CD4-positive, alpha-beta T cell treated with Interleukin-1 beta for 1 hour (primary cell): ENCODE results near the gene FAM83G.
"Not testable (repeated sequence)": the region's sequence is repeated elsewhere in the genome, so short reads cannot be mapped to it uniquely, and the experiment has no call there.

Experiments
- DNase-seq, 2 donors: peaks; one replicate each; pipeline ENCODE4 v3.0.0-alpha.2; 2020 to 2022

The FAM83G gene

GRCh38 chr17:18965530-18966236 is 38.9 kb downstream of the FAM83G start:
- DNase-seq: no peak

GRCh38 chr17:18964550-18964949 is 40.0 kb downstream of the FAM83G start:
- DNase-seq: no peak

- no peak for DNase-seq
Measured at GRCh38 chr17:18964018-18964351, 40.6 kb downstream of the FAM83G start.

- no peak for DNase-seq
Measured at GRCh38 chr17:18963126-18964017, 41.2 kb downstream of the FAM83G start.

GRCh38 chr17:18962494-18962815 is 42.1 kb downstream of the FAM83G start:
- DNase-seq: no peak

- peak in 1 of 2 donors; percentile 11 for DNase-seq
Measured at GRCh38 chr17:18961634-18962493, 42.7 kb downstream of the FAM83G start.

GRCh38 chr17:18960803-18961511 is 43.6 kb downstream of the FAM83G start:
- peak; percentile 74 to 75 for DNase-seq

- DNase-seq: no peak
Measured at GRCh38 chr17:18960241-18960665, 44.3 kb downstream of the FAM83G start.

- no peak for DNase-seq
Measured at GRCh38 chr17:18959845-18960240, 44.7 kb downstream of the FAM83G start.

GRCh38 chr17:18959071-18959844 is 45.3 kb downstream of the FAM83G start:
- DNase-seq: no peak

GRCh38 chr17:18958611-18959010 is 46.0 kb downstream of the FAM83G start:
- DNase-seq: no peak

- DNase-seq: no peak
Measured at GRCh38 chr17:18957831-18958230, 46.7 kb downstream of the FAM83G start.

GRCh38 chr17:18956581-18956980 is 48.0 kb downstream of the FAM83G start:
- DNase-seq: no peak

GRCh38 chr17:18956021-18956420 is 48.5 kb downstream of the FAM83G start:
- not testable (repeated sequence) for DNase-seq

GRCh38 chr17:18955009-18955408 is 49.6 kb downstream of the FAM83G start:
- no peak for DNase-seq

- no peak for DNase-seq
Measured at GRCh38 chr17:18954321-18954720, 50.2 kb downstream of the FAM83G start.

GRCh38 chr17:18953231-18953728 is 51.3 kb downstream of the FAM83G start:
- no peak for DNase-seq

GRCh38 chr17:18951941-18952842 is 52.4 kb downstream of the FAM83G start, which contains the start of gene SLC5A10:
SLC5A10 (plus strand) TSS chr17:18952165; CDS start chr17:18952206, 41 bp downstream.
- DNase-seq: no peak

- no peak for DNase-seq
Measured at GRCh38 chr17:18950944-18951905, 53.3 kb downstream of the FAM83G start.
